K562 (cell line): Measurements from ENCODE around the gene NXN. TPM values are rescaled to one million over a fixed set of nuclear protein-coding genes. Genes with fewer than 3 reads are reported as not detected.

Experiments used
- ATAC-seq: fragments of 200-7000 bp; cut with Tn5 transposase; 3 replicates; pipeline ENCODE4 v1.9.1; 2020; ENCODE audit warnings: moderate library complexity
- BruUV-seq: library from RNA; stranded (reverse); fragments of 400-500 nt; replicated peaks from 2 replicates; lab custom pipeline; 2021; lab: Mats Ljungman, UMichigan
- CTCF ChIA-PET: fragments of 300-600 bp; formaldehyde crosslinking; extraction: SDS; loops from one replicate; lab custom pipeline; 2021; ENCODE audit warnings: low intra/inter-chr PET ratio; lab: Yijun Ruan, JAX
- POLR2A ChIA-PET: fragments of 300-600, 350-650 bp; sonication (Branson Sonifier 250); formaldehyde crosslinking; extraction: SDS; loops from one replicate; lab custom pipeline; 2021; ENCODE audit warnings: antibody characterized with exemption, inconsistent platforms; lab: Yijun Ruan, JAX
- DNase-seq, 4 experiments: peaks; one replicate each; pipeline versions ENCODE4 v3.0.0 to v3.0.0-alpha.2; 2011 to 2018; ENCODE audit warnings: low spot score in 3 of 4, mixed read lengths in 3 of 4; ENCODE audit errors: extremely low read depth in 1 of 4
- FAIRE-seq: peaks from 2 replicates; lab custom pipeline; 2011; peaks lifted over from hg19 to GRCh38; lab: Jason Lieb, UNC
- H2AFZ ChIP-seq: 2 replicates; pipeline ENCODE4 v1.6.0; 2011; ENCODE audit warnings: low read depth, low read length, control low read depth, inconsistent platforms
- H3K27ac ChIP-seq: fragments of 200-600 bp; 3 replicates; pipeline ENCODE4 v1.8.0; 2011; ENCODE audit warnings: low read depth, mild to moderate bottlenecking, control low read depth, inconsistent platforms, low read length, moderate library complexity, mixed read lengths; ENCODE audit errors: extremely low read depth
- H3K27me3 ChIP-seq, 2 experiments: fragments of 300-600 bp in 1 of 2; 2 replicates in 1 of 2; 3 replicates in 1 of 2; pipeline versions ENCODE4 v1.6.0 to v1.8.0; 2011; ENCODE audit warnings: inconsistent platforms in 2 of 2, low read length in 2 of 2, mild to moderate bottlenecking in 1 of 2, mixed read lengths in 1 of 2, moderate library complexity in 1 of 2; ENCODE audit not compliant: control insufficient read depth in 2 of 2, insufficient read depth in 2 of 2
- H3K36me3 ChIP-seq: fragments of 300-600 bp; 3 replicates; pipeline ENCODE4 v1.8.0; 2011; ENCODE audit warnings: mild to moderate bottlenecking, low read length, inconsistent platforms; ENCODE audit not compliant: control insufficient read depth, insufficient read depth
- H3K4me1 ChIP-seq, 2 experiments: fragments of 200-600 bp in 1 of 2; replicated peaks in 1 of 2; 2 replicates in 1 of 2; 3 replicates in 1 of 2; pipeline versions ENCODE4 v1.5.1 to v1.8.0; 2011; ENCODE audit warnings: inconsistent platforms in 2 of 2, low read length in 2 of 2, mild to moderate bottlenecking in 1 of 2, mixed read lengths in 1 of 2, moderate library complexity in 1 of 2; ENCODE audit not compliant: control insufficient read depth in 2 of 2, insufficient read depth in 2 of 2
- H3K4me2 ChIP-seq: 2 replicates; pipeline ENCODE4 v1.6.1; 2011; ENCODE audit warnings: low read length, control low read depth, inconsistent platforms, mixed read lengths; ENCODE audit not compliant: insufficient read depth
- H3K4me3 ChIP-seq: fragments of 200-600 bp; sonication (generic), shearing (Covaris generic); 2 replicates; pipeline ENCODE4 v1.5.1; 2016; ENCODE audit warnings: control low read depth, inconsistent platforms
- H3K79me2 ChIP-seq: fragments of 200-600 bp; 3 replicates; pipeline ENCODE4 v1.8.0; 2011; ENCODE audit warnings: low read length, inconsistent platforms; ENCODE audit not compliant: control insufficient read depth, insufficient read depth
- H3K9ac ChIP-seq, 2 experiments: 2 replicates each; pipeline versions ENCODE4 v1.6.0 to v1.6.1; 2011; ENCODE audit warnings: low read depth in 2 of 2, low read length in 2 of 2, control low read depth in 1 of 2, inconsistent platforms in 1 of 2, mild to moderate bottlenecking in 1 of 2, mixed read lengths in 1 of 2; ENCODE audit not compliant: insufficient read depth in 1 of 2
- H3K9me1 ChIP-seq: one replicate; pipeline ENCODE4 v1.6.0; 2011; ENCODE audit warnings: inconsistent platforms, mild to moderate bottlenecking, low read length, moderate library complexity; ENCODE audit not compliant: control insufficient read depth, insufficient read depth
- H3K9me3 ChIP-seq: replicated peaks from 2 replicates; pipeline ENCODE4 v1.5.1; 2011; ENCODE audit warnings: low read depth, low read length, inconsistent platforms; ENCODE audit not compliant: control insufficient read depth, insufficient read depth
- H4K20me1 ChIP-seq: replicated peaks from 2 replicates; pipeline ENCODE4 v1.6.1; 2011; ENCODE audit warnings: low read length, inconsistent platforms, mixed read lengths; ENCODE audit not compliant: control insufficient read depth, insufficient read depth
- ASH1L ChIP-seq: fragments of 450-650 bp; IDR thresholded peaks from 2 replicates; pipeline ENCODE4 v1.6.1; 2018; ENCODE audit warnings: borderline replicate concordance, mild to moderate bottlenecking, low read depth; ENCODE audit not compliant: partially characterized antibody
- POLR2B ChIP-seq: fragments of 450-650 bp; IDR thresholded peaks from 2 replicates; pipeline ENCODE4 v1.6.1; 2018; ENCODE audit warnings: low read depth; ENCODE audit not compliant: partially characterized antibody
- ZNF133 ChIP-seq: fragments of 250-450 bp; sonication (Bioruptor Pico); IDR thresholded peaks from 2 replicates; pipeline ENCODE4 v1.4.0; 2020; ENCODE audit warnings: mild to moderate bottlenecking
- ZNF444 ChIP-seq: fragments of 250-450 bp; sonication (Bioruptor Pico); IDR thresholded peaks from 2 replicates; pipeline ENCODE4 v1.4.0; 2020; ENCODE audit warnings: mild to moderate bottlenecking, moderate library complexity
- WGBS: fragments of 100-300 bp; shearing (Covaris generic); methylation state at CpG from one replicate; pipeline ENCODE4 v1.1.6; 2016; ENCODE audit warnings: low coverage, mixed read lengths; ENCODE audit not compliant: insufficient coverage; ENCODE audit errors: missing lambda C conversion rate; 5-methylcytosine and 5-hydroxymethylcytosine counted together
- in situ Hi-C: fragments of 300-500 bp; cut with MboI; formaldehyde crosslinking; loops from 4 replicates; pipeline ENCODE4 v1.15.0; 2018; ENCODE audit warnings: inconsistent platforms, mixed read lengths
- intact Hi-C: fragments of 100-400 bp; cut with micrococcal nuclease; formaldehyde crosslinking; loops from 2 replicates; pipeline ENCODE4 v1.14.2; 2022
- polyA plus RNA-seq, 8 experiments: library from polyadenylated mRNA; depleted of rRNA in 4 of 8; stranded (reverse) in 5 of 8; unstranded in 3 of 8; fragments of >200 nt; fragmentation: Nextera tagmentation in 2 of 8; fragmentation: Illumina TruSeq in 1 of 8; extraction: Ambion mirVana in 2 of 8; extraction: Trizol in 1 of 8; gene quantifications; 2 replicates each; pipeline versions ENCODE4 v1.2.1 to v1.2.3, GENCODE V29; 2011 to 2014; ENCODE audit warnings: inconsistent platforms in 1 of 8, missing spikeins in 1 of 8
- total RNA-seq, 7 experiments: library from RNA; depleted of rRNA in 6 of 7; stranded (reverse); fragments of >200 nt in 6 of 7; fragmentation: Illumina TruSeq in 2 of 7; extraction: Trizol in 2 of 7; gene quantifications; 2 replicates each; pipeline versions ENCODE4 v1.2.1 to v1.2.3, GENCODE V29; 2011 to 2021; ENCODE audit warnings: low replicate concordance in 1 of 7

Gene NXN
- total and polyA plus RNA-seq, 9 of the 15 experiments (the other 6 are each of a cell fraction or from before 2014, with no cell fraction given): 0.08 to 0.39 (median 0.29) TPM; not detected in 5

DNA sequence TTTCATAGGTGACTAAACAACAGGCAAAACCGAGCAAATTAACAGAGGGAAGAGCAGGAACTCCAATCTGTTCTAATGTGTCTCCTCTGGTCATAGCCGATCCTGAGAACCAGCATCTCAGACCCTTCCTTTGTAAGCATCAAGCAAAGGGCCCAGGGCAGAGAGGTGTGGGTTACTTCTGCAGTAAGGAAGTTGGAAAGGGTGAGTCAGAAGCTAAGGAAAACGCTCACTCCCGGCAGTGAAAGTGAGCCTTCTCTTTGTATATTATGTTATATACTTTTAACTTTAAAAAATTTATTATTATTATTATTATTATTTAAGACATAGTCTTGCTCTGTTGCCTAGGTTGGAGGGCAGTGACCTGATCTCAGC lies 119.8 kb downstream of the NXN start (continued):
- TF ChIP-seq POLR2B (no peak), ZNF444 (CRISPR knock-in tag) (no peak), ZNF133 (CRISPR knock-in tag) (no peak)
- TF ChIP-seq, all 486 proteins: peak for 0

DNA sequence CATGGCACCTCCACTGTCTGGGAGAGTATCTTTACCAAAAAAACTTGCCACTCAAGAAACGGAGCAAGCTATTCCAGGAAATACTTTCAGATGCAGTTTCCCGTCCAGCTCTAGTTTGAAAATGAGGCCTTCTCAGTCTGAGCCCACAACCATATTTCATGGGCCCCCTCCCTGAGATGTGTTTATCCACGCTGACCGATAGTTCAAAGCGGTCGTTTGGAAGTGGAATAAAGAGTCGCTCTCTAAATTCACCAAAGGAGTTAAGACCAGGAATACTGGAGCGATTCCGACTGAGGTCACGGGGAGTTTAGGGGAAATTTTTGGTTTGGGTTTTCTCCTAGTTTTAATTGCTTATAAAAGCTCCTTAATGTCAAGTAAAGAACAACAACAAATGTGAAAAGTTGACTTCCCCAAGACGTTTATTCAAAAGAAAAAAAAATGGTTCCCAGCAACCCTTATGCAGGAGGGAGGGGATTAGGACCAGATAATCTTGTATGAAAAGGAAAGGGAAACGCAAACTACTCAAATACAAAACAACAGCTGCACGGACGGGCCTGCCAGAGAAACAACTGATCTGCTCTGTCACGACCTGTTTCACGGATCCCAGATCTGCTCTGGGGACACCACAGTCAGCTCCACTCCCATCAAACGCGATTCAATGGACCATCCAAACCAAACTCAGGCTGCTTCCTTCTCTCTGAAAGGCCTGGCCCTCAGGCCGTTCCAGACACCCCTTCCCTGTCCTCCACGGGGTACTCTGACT lies 120.3 kb downstream of the NXN start:
- CTCF ChIA-PET: no interaction called here

More for the DNA sequence above, 120.3 kb downstream of the NXN start:
- Histone ChIP-seq H3K27me3 (peaks cover 9 to 37% of the 10 kb centered on the region in 2 experiments; a peak in 4 of 5 replicates), H3K9me1 (no peaks in the 10 kb centered on the region), H2AFZ (no peak overlapping the region), H3K4me1 (no peaks in the 10 kb centered on the region), H3K4me2 (no peak overlapping the region), H3K27ac (no peak overlapping the region), H4K20me1 (no peaks in the 10 kb centered on the region), H3K4me3 (no peak overlapping the region), H3K9ac (no peak overlapping the region), H3K79me2 (no peaks in the 10 kb centered on the region), H3K36me3 (no peaks in the 10 kb centered on the region), H3K9me3 (no peaks in the 10 kb centered on the region)
- BruUV-seq: no TSS peak
- 7% methylated on average over 20 of the region's 20 CpGs for WGBS
- ATAC-seq: no peak
- POLR2A ChIA-PET: interaction anchor here (0.6 to 0.8 kb wide), 2 partner anchors 12 to 13 kb away, joined by 3 to 5 read pairs; no protein-coding TSS in a partner anchor
- DNase-seq: no peak
- intact Hi-C loops: no loop called here
- TF ChIP-seq ASH1L: no peak
- no peak for FAIRE-seq
- in situ Hi-C loops: no loop called here
